ENCODE data around the gene EPHB4. TPM values are rescaled to one million over a fixed set of nuclear protein-coding genes. Genes with fewer than 3 reads are reported as not detected.

EPHB4 gene
- total RNA-seq, 1 donor from 2014 or later, result 4.1 TPM

- peak overlapping the region; percentile 98 for H3K27ac Mint-ChIP-seq
- POLR2A ChIA-PET, result interaction anchor here (0.6 to 10.3 kb wide), 5 partner anchors 13 to 1568 kb away, joined by 4 to 254 read pairs (median 8); partner anchors contain the start of genes FIS1, MOSPD3, SLC12A9 and UFSP1
- intact Hi-C loops (cut with micrococcal nuclease), result loop anchor here (1.0 to 2.0 kb wide), 2 partner anchors 21 to 75 kb away; partner anchors contain the start of gene SLC12A9
- peaks cover 50% of the 10 kb centered on the region for H3K36me3 Mint-ChIP-seq (ENCODE audit: low read depth)
- no peaks in the 10 kb centered on the region for H3K9me3 Mint-ChIP-seq
- no peaks in the 10 kb centered on the region for H3K27me3 Mint-ChIP-seq
- CTCF ChIA-PET, result no interaction called here
- peak overlapping the region; percentile 99 for H3K4me3 Mint-ChIP-seq
- H3K4me1 Mint-ChIP-seq, result peaks cover 37% of the 10 kb centered on the region
- ATAC-seq (ENCODE audit: low read depth) (no peak), DNase-seq (no peak)
- TF ChIP-seq CTCF (IDR thresholded peaks at IDR 0.05), result no peak
Measured at GRCh38 chr7:100873599-100874299, 46.4 kb upstream of the EPHB4 start.

GRCh38 chr7:100867776-100868485 lies 40.6 kb upstream of the EPHB4 start:
- DNase-seq, result no peak
- H3K36me3 Mint-ChIP-seq (ENCODE audit: low read depth), result peaks cover 27% of the 10 kb centered on the region
- H3K27ac Mint-ChIP-seq, result peak overlapping the region; percentile 68
- ChIA-PET POLR2A (interaction anchor here (0.7 to 1.5 kb wide), 2 partner anchors 282 to 439 kb away, joined by 3 read pairs; partner anchors contain the start of genes FBXO24, LRCH4 and ZCWPW1), CTCF (no interaction called here)
- intact Hi-C loops (cut with micrococcal nuclease), result loop anchor here (1.0 kb wide), 1 partner anchor 15 kb away; no protein-coding TSS in a partner anchor
- H3K27me3 Mint-ChIP-seq, result no peaks in the 10 kb centered on the region
- peak overlapping the region; percentile 79 for H3K4me3 Mint-ChIP-seq
- ATAC-seq (ENCODE audit: low read depth), result no peak
- no peaks in the 10 kb centered on the region for H3K9me3 Mint-ChIP-seq
- no peak for TF ChIP-seq CTCF (IDR thresholded peaks at IDR 0.05)
- H3K4me1 Mint-ChIP-seq, result peaks cover 22% of the 10 kb centered on the region

GRCh38 chr7:100867040-100867775 lies 39.9 kb upstream of the EPHB4 start, which contains the start of gene TRIP6:
TSS of gene TRIP6 (plus strand) at chr7:100867387. CDS start at chr7:100867498, 111 bp downstream.
- DNase-seq, result no peak
- ATAC-seq (ENCODE audit: low read depth), result peak; percentile 59
- H3K27me3 Mint-ChIP-seq, result no peaks in the 10 kb centered on the region
- H3K4me3 Mint-ChIP-seq, result peak within 1 kb of the TSS; percentile 85
- ChIA-PET CTCF (no interaction called here), POLR2A (interaction anchor here (0.5 to 1.5 kb wide), 6 partner anchors 8 to 438 kb away, joined by 3 to 15 read pairs (median 6); partner anchors contain the start of genes FBXO24, LRCH4, SLC12A9 and SRRT)
- H3K4me1 Mint-ChIP-seq, result peaks cover 22% of the 10 kb centered on the region
- H3K27ac Mint-ChIP-seq, result peak within 1 kb of the TSS; percentile 85
- H3K9me3 Mint-ChIP-seq, result no peaks in the 10 kb centered on the region
- peaks cover 30% of the 10 kb centered on the region for H3K36me3 Mint-ChIP-seq (ENCODE audit: low read depth)
- intact Hi-C loops (cut with micrococcal nuclease), result loop anchor here (1.0 kb wide), 1 partner anchor 14 kb away; no protein-coding TSS in a partner anchor
- TF ChIP-seq CTCF (IDR thresholded peaks at IDR 0.05), result no peak

GRCh38 chr7:100866729-100867039 lies 39.4 kb upstream of the EPHB4 start:
- Mint-ChIP-seq H3K36me3 (ENCODE audit: low read depth) (peaks cover 34% of the 10 kb centered on the region), H3K4me1 (peaks cover 22% of the 10 kb centered on the region), H3K9me3 (no peaks in the 10 kb centered on the region), H3K27me3 (no peaks in the 10 kb centered on the region), H3K4me3 (peak overlapping the region; percentile 85), H3K27ac (peak overlapping the region; percentile 85)
- TF ChIP-seq CTCF (IDR thresholded peaks at IDR 0.05), result no peak
- ATAC-seq (ENCODE audit: low read depth) (no peak), DNase-seq (no peak)
- CTCF ChIA-PET, result no interaction called here
- intact Hi-C loops (cut with micrococcal nuclease), result loop anchor here (1.0 kb wide), 1 partner anchor 13 kb away; no protein-coding TSS in a partner anchor
- POLR2A ChIA-PET, result interaction anchor here (0.5 to 1.5 kb wide), 4 partner anchors 9 to 438 kb away, joined by 3 to 9 read pairs (median 6); partner anchors contain the start of genes SLC12A9, SRRT and ZCWPW1
